Suprapubic skin (tissue), 4 donors: ENCODE measurements around the gene PIK3R5. TPM values are rescaled to one million over a fixed set of nuclear protein-coding genes. Genes with fewer than 3 reads are reported as not detected.
"Not testable (repeated sequence)": the region's sequence is repeated elsewhere in the genome, so short reads cannot be mapped to it uniquely, and the experiment has no call there.

Source experiments
- DNase-seq, 2 donors: peaks; one replicate each; pipeline ENCODE4 v3.0.0-alpha.2; 2019; ENCODE audit warnings: low spot score in 2 of 2
- H3K27ac ChIP-seq: fragments of 200-600 bp; sonication (generic); one replicate; pipeline ENCODE4 v1.5.1; 2019
- H3K27me3 ChIP-seq: fragments of 200-600 bp; sonication (generic); one replicate; pipeline ENCODE4 v1.5.1; 2019
- H3K36me3 ChIP-seq: fragments of 200-600 bp; sonication (generic); one replicate; pipeline ENCODE4 v1.5.1; 2019
- H3K4me1 ChIP-seq: fragments of 200-600 bp; sonication (generic); one replicate; pipeline ENCODE4 v1.5.1; 2019
- H3K4me3 ChIP-seq: fragments of 200-600 bp; sonication (generic); one replicate; pipeline ENCODE4 v1.5.1; 2019; ENCODE audit warnings: mild to moderate bottlenecking
- H3K9me3 ChIP-seq: fragments of 200-600 bp; sonication (generic); one replicate; pipeline ENCODE4 v1.5.1; 2019
- CTCF ChIP-seq, 2 donors: fragments of 200-600 bp in 1 of 2; fragments of 450-650 bp in 1 of 2; sonication (generic) in 1 of 2; IDR thresholded peaks; one replicate each; pipeline ENCODE4 v1.5.1; 2016 to 2019; ENCODE audit warnings: antibody characterized with exemption in 2 of 2, mild to moderate bottlenecking in 1 of 2, moderate library complexity in 1 of 2
- EP300 ChIP-seq: sonication (generic); formaldehyde crosslinking; IDR thresholded peaks from one replicate; pipeline ENCODE4 v1.6.1; 2017; ENCODE audit warnings: antibody characterized with exemption
- POLR2A ChIP-seq, 2 donors: fragments of 450-650 bp; IDR thresholded peaks; one replicate each; pipeline ENCODE4 v1.6.1; 2017; ENCODE audit warnings: antibody characterized with exemption in 2 of 2, mild to moderate bottlenecking in 2 of 2, moderate library complexity in 2 of 2
- POLR2AphosphoS5 ChIP-seq, 3 donors: sonication (generic); formaldehyde crosslinking; IDR thresholded peaks; one replicate each; pipeline ENCODE4 v1.6.1; 2017; ENCODE audit warnings: antibody characterized with exemption in 3 of 3
- WGBS: methylation state at CpG from one replicate; pipeline ENCODE4 v1.1.5; 2018; 5-methylcytosine and 5-hydroxymethylcytosine counted together
- total RNA-seq, 4 donors: library from RNA; depleted of rRNA; stranded (reverse); fragments of >200 nt; gene quantifications; one replicate each; pipeline ENCODE4 v1.1.0, GENCODE V29; 2016

PIK3R5 gene
- total RNA-seq, 4 donors from 2014 or later: 3.6 to 13.5 (median 5.0) TPM

GRCh38 chr17:8888704-8889302 is 76.7 kb downstream of the PIK3R5 start:
- no peak overlapping the region for H3K4me3 ChIP-seq
- DNase-seq: no peak
- no peaks in the 10 kb centered on the region for H3K27me3 ChIP-seq
- no peak overlapping the region for H3K27ac ChIP-seq
- H3K9me3 ChIP-seq: no peaks in the 10 kb centered on the region
- no peaks in the 10 kb centered on the region for H3K36me3 ChIP-seq
- H3K4me1 ChIP-seq: no peaks in the 10 kb centered on the region
- WGBS: 61% methylated on average over 6 of the region's 8 CpGs
- TF ChIP-seq CTCF (IDR thresholded peaks at IDR 0.05) (no peak), POLR2AphosphoS5 (IDR thresholded peaks at IDR 0.05) (no peak)

DNA sequence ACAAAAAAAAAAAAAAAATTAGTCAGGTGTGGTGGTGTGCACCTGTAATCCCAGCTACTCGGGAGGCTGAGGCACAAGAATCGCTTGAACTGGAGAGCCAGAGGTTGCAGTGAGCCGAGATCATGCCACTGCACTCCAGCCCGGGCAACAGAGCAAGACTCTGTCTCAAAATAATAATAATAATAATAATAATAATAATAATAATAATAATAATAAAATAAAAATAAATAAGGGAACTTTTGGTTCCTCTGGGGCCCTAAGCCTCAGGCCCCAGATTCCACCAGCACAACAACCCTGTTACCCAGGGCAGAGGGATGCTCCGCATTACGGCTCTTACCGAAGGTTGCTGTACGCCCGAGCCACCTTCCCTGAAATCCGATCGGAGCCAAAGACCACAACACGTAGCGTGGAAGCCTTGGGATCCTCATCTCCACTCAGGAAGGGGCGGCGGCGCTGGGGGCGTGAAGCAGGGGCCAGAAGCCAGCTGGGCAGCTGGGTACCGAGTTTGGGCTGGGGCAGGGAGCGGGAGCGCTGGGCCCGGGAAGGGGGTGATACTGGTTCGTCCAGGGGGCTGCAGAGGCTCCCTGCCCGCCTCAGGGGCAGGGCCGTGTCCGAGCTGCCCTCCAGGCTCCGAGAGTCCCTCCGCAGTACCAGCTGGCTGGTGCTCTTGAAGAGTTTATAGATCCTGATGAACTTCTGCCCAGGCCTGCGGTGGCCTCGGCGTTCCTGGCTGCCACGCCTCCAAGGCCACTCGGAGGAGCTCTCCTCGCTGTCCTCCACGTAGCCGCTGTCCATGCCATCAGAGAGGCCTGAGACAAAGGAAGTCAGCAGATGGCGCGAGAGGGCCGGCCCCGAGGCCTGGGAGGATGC is 77.4 kb downstream of the PIK3R5 start:
- Histone ChIP-seq H3K9me3 (no peaks in the 10 kb centered on the region), H3K27me3 (no peaks in the 10 kb centered on the region), H3K36me3 (no peaks in the 10 kb centered on the region), H3K4me1 (no peaks in the 10 kb centered on the region), H3K27ac (no peak overlapping the region), H3K4me3 (no peak overlapping the region)
- TF ChIP-seq EP300 (no peak), POLR2AphosphoS5 (IDR thresholded peaks at IDR 0.05) (no peak), POLR2A (IDR thresholded peaks at IDR 0.05) (no peak), CTCF (IDR thresholded peaks at IDR 0.05) (no peak)
- DNase-seq: peak in 1 of 2 donors; percentile 40
- WGBS: 78% methylated on average over 38 of the region's 39 CpGs

DNA sequence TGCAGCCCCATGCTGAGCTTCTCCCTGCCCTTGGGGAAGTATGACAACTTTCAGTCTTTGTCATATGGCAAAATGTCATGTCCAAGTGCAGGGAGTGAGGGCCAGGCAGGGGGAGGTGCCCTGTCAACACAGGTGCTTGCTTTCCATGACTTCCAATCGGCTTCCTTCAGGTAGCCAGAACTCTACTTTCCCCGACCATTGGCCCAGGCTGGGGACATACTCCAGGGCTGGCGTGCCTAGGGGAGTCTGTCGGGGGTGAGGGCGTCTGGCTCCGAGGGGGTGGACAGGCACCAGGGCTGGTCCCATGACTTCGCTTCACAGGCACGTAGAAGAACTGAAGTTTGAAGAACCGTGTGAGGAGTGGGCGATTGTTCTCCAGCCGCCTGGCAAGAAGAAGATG is 78.2 kb downstream of the PIK3R5 start:
- Histone ChIP-seq H3K27ac (no peak overlapping the region), H3K4me1 (no peaks in the 10 kb centered on the region), H3K27me3 (no peaks in the 10 kb centered on the region), H3K9me3 (no peaks in the 10 kb centered on the region), H3K4me3 (no peak overlapping the region), H3K36me3 (no peaks in the 10 kb centered on the region)
- DNase-seq: peak in 1 of 2 donors; percentile 53
- WGBS: 90% methylated on average over 11 of the region's 11 CpGs
- TF ChIP-seq EP300 (no peak), POLR2AphosphoS5 (IDR thresholded peaks at IDR 0.05) (no peak), POLR2A (IDR thresholded peaks at IDR 0.05) (no peak)

GRCh38 chr17:8885967-8886684 is 79.4 kb downstream of the PIK3R5 start:
- no peaks in the 10 kb centered on the region for H3K27me3 ChIP-seq

GRCh38 chr17:8885163-8885966 is 80.1 kb downstream of the PIK3R5 start:
- not testable (repeated sequence) for H3K27ac ChIP-seq, H3K4me1 ChIP-seq, H3K27me3 ChIP-seq, H3K9me3 ChIP-seq, H3K36me3 ChIP-seq, H3K4me3 ChIP-seq, DNase-seq
- 75% methylated on average over 26 of the region's 30 CpGs for WGBS

More at GRCh38 chr17:8885967-8886684, 79.4 kb downstream of the PIK3R5 start:
- 86% methylated on average over 18 of the region's 23 CpGs for WGBS
- no peaks in the 10 kb centered on the region for H3K36me3 ChIP-seq
- peak in 1 of 2 donors; percentile 57 for DNase-seq
- no peaks in the 10 kb centered on the region for H3K4me1 ChIP-seq
- TF ChIP-seq CTCF (IDR thresholded peaks at IDR 0.05) (no peak), POLR2A (IDR thresholded peaks at IDR 0.05) (no peak), POLR2AphosphoS5 (IDR thresholded peaks at IDR 0.05) (no peak), EP300 (no peak)
- no peak overlapping the region for H3K27ac ChIP-seq
- H3K4me3 ChIP-seq: no peak overlapping the region
- no peaks in the 10 kb centered on the region for H3K9me3 ChIP-seq
